Sigmoid colon (tissue), 3 donors: Measurements from ENCODE around the gene NCKAP5.

Experiments used
- CTCF ChIP-seq, 4 experiments: fragments of 450-650 bp in 3 of 4; fragments of 200-600 bp in 1 of 4; IDR thresholded peaks; one replicate each; pipeline ENCODE4 v1.5.1; 2016 to 2019; ENCODE audit warnings: antibody characterized with exemption in 4 of 4, mild to moderate bottlenecking in 3 of 4, moderate library complexity in 2 of 4
- POLR2A ChIP-seq, 2 donors: fragments of 450-650 bp; IDR thresholded peaks; one replicate each; pipeline ENCODE4 v1.6.1; 2016; ENCODE audit warnings: antibody characterized with exemption in 2 of 2, mild to moderate bottlenecking in 2 of 2, moderate library complexity in 2 of 2

DNA sequence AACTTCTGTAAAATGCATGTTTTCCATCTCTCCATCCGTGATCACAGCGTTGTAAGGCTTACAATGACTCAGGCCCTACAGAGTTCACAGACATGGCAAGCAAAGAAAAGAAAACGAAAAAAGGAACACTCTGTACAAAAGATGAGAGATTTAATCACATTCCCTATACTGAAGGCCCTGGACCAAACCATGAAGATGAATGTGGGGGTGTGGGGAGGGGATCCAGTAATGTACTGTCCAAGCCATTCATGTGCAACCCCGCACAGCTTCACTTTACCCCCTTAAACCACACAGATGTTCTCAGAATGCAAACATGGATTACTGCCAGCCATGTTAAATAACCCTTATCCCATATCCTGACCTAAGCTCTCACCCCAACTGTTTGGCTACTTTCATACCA is 391.1 kb downstream of the NCKAP5 start:
- TF ChIP-seq POLR2A (IDR thresholded peaks at IDR 0.05) (no peak), CTCF (IDR thresholded peaks at IDR 0.05) (no peak)
